Hematopoietic multipotent progenitor cell treated with erythropoietin and hydrocortisone succinate and interleukin-3 and kit ligand, for 4 days (in vitro differentiated cells): ENCODE data around the gene SRCIN1.

Source experiments
- DNase-seq: peaks from one replicate; pipeline ENCODE4 v3.0.0-alpha.2; 2015

SRCIN1 gene

GRCh38 chr17:38617074-38617860, 11.5 kb upstream of the SRCIN1 start:
- no peak for DNase-seq

GRCh38 chr17:38616361-38616760, 10.6 kb upstream of the SRCIN1 start:
- no peak for DNase-seq

GRCh38 chr17:38613981-38614779, 8.4 kb upstream of the SRCIN1 start:
- no peak for DNase-seq

- no peak for DNase-seq
These were observed 7.8 kb upstream of the SRCIN1 start for GRCh38 chr17:38613525-38613980.

- no peak for DNase-seq
These were observed 6.2 kb upstream of the SRCIN1 start for GRCh38 chr17:38611872-38612376.

- no peak for DNase-seq
These were observed 5.5 kb upstream of the SRCIN1 start for GRCh38 chr17:38611070-38611786.

- DNase-seq = no peak
These were observed 3.7 kb upstream of the SRCIN1 start for GRCh38 chr17:38609280-38610031.

- no peak for DNase-seq
These were observed 2.9 kb upstream of the SRCIN1 start for GRCh38 chr17:38608648-38609047.

- no peak for DNase-seq
These were observed 1.2 kb upstream of the SRCIN1 start for GRCh38 chr17:38606646-38607611.

- DNase-seq = no peak
These were observed 326 bp downstream of the SRCIN1 start for GRCh38 chr17:38605411-38605840.

- DNase-seq = peak; percentile 60
These were observed 1.0 kb downstream of the SRCIN1 start for GRCh38 chr17:38604479-38605403.

GRCh38 chr17:38603786-38604478, 1.8 kb downstream of the SRCIN1 start:
- no peak for DNase-seq

- DNase-seq = no peak
These were observed 2.6 kb downstream of the SRCIN1 start for GRCh38 chr17:38602956-38603785.

- DNase-seq = no peak
These were observed 3.3 kb downstream of the SRCIN1 start for GRCh38 chr17:38602453-38602852.

- no peak for DNase-seq
These were observed 4.0 kb downstream of the SRCIN1 start for GRCh38 chr17:38601539-38602351.

- DNase-seq = no peak
These were observed 4.8 kb downstream of the SRCIN1 start for GRCh38 chr17:38600906-38601305.

GRCh38 chr17:38600416-38600815, 5.3 kb downstream of the SRCIN1 start:
- DNase-seq = no peak
